ENCODE data around the gene SPATA21. TPM values are rescaled to one million over a fixed set of nuclear protein-coding genes. Genes with fewer than 3 reads are reported as not detected.
A peak's percentile ranks its signal among the peaks of the same experiment; 100 is the strongest.

Gene SPATA21
- total RNA-seq, 1 experiment from 2014 or later: not detected

- Mint-ChIP-seq H3K4me1 (peaks cover 4% of the 10 kb centered on the region; the same call in 1 of the 2 replicates), H3K27ac (peak overlapping the region; percentile 78), H3K4me3 (peak overlapping the region; percentile 88), H3K36me3 (peaks cover 5% of the 10 kb centered on the region), H3K9me3 (no peaks in the 10 kb centered on the region), H3K27me3 (ENCODE audit: low read depth) (peaks cover 9% of the 10 kb centered on the region; the same call in 1 of the 2 replicates)
- DNase-seq (ENCODE audit: low spot score) (no peak), ATAC-seq (no peak)
- TF ChIP-seq ESRRA (CRISPR knock-in tag; IDR thresholded peaks at IDR 0.05; ENCODE audit: borderline replicate concordance) (no peak), ZNF425 (CRISPR knock-in tag; conservative IDR thresholded peaks at IDR 0.05) (no peak), MXD4 (CRISPR knock-in tag; IDR thresholded peaks at IDR 0.05; ENCODE audit: borderline replicate concordance) (no peak), PREB (CRISPR knock-in tag; IDR thresholded peaks at IDR 0.05; ENCODE audit: borderline replicate concordance) (no peak), ATF1 (CRISPR knock-in tag; IDR thresholded peaks at IDR 0.05) (no peak), MLX (CRISPR knock-in tag; IDR thresholded peaks at IDR 0.05) (no peak), FOXP1 (CRISPR knock-in tag; IDR thresholded peaks at IDR 0.05; ENCODE audit: borderline replicate concordance) (no peak)
- ChIA-PET POLR2A (interaction anchor here (1.3 kb wide), 1 partner anchor 50 kb away, joined by 3 read pairs; no protein-coding TSS in a partner anchor), CTCF (interaction anchor here (0.8 to 2.0 kb wide), 11 partner anchors 9 to 359 kb away, joined by 3 to 10 read pairs (median 5); no protein-coding TSS in a partner anchor)
These were observed 4.0 kb upstream of the SPATA21 start for GRCh38 chr1:16441282-16441665.

GRCh38 chr1:16440470-16441281 lies 3.5 kb upstream of the SPATA21 start, which contains the start of gene NECAP2:
NECAP2 (plus strand) TSS chr1:16440724; CDS start chr1:16440762, 38 bp downstream.
- DNase-seq (ENCODE audit: low spot score) (peak; percentile 98), ATAC-seq (peak; percentile 91)
- POLR2A ChIA-PET: interaction anchor here (0.6 to 1.4 kb wide), 3 partner anchors 15 to 133 kb away, joined by 3 to 6 read pairs (median 5); no protein-coding TSS in a partner anchor
- CTCF ChIA-PET: interaction anchor here (0.7 to 2.0 kb wide), 29 partner anchors 9 to 368 kb away, joined by 3 to 10 read pairs (median 4); partner anchors contain the start of genes FAM131C and FBXO42
- Mint-ChIP-seq H3K27me3 (ENCODE audit: low read depth) (peaks cover 9% of the 10 kb centered on the region; the same call in 1 of the 2 replicates), H3K4me3 (peak within 1 kb of the TSS; percentile 88), H3K4me1 (peaks cover 4% of the 10 kb centered on the region; the same call in 1 of the 2 replicates), H3K9me3 (no peaks in the 10 kb centered on the region), H3K27ac (peak within 1 kb of the TSS; percentile 78), H3K36me3 (peaks cover 5% of the 10 kb centered on the region)
- TF ChIP-seq SMAD3 (CRISPR knock-in tag; IDR thresholded peaks at IDR 0.05; ENCODE audit: borderline replicate concordance) (no peak), SOX15 (CRISPR knock-in tag; IDR thresholded peaks at IDR 0.05) (no peak), ZBTB21 (CRISPR knock-in tag; IDR thresholded peaks at IDR 0.05; ENCODE audit: borderline replicate concordance) (no peak), ATF6 (CRISPR knock-in tag; IDR thresholded peaks at IDR 0.05) (no peak), ATF1 (CRISPR knock-in tag; IDR thresholded peaks at IDR 0.05) (no peak), SMAD4 (CRISPR knock-in tag; IDR thresholded peaks at IDR 0.05) (no peak), RELA (CRISPR knock-in tag; IDR thresholded peaks at IDR 0.05; ENCODE audit: borderline replicate concordance) (no peak), MLX (CRISPR knock-in tag; IDR thresholded peaks at IDR 0.05) (peak; percentile 28; the same call in 1 of the 2 replicates), E2F5 (CRISPR knock-in tag; IDR thresholded peaks at IDR 0.05) (peak; percentile 59; the same call in 1 of the 2 replicates), ZNF281 (CRISPR knock-in tag; IDR thresholded peaks at IDR 0.05) (no peak), TEAD4 (CRISPR knock-in tag; IDR thresholded peaks at IDR 0.05) (no peak), MYBL2 (CRISPR knock-in tag; IDR thresholded peaks at IDR 0.05) (peak; percentile 55; the same call in 1 of the 2 replicates), E2F1 (CRISPR knock-in tag; IDR thresholded peaks at IDR 0.05) (no peak), NR2C2 (CRISPR knock-in tag; IDR thresholded peaks at IDR 0.05) (no peak), GRHL2 (CRISPR knock-in tag; IDR thresholded peaks at IDR 0.05; ENCODE audit: insufficient replicate concordance, severe bottlenecking) (no peak)

Measured in WTC11 (cell line).